NCI-H2227 (cell line): ENCODE results near the gene HNRNPA3.
A peak's percentile ranks its signal among the peaks of the same experiment; 100 is the strongest.
"Not testable (repeated sequence)": the region's sequence is repeated elsewhere in the genome, so short reads cannot be mapped to it uniquely, and the experiment has no call there.

Source experiments
- DNase-seq: peaks from one replicate; lab custom pipeline; 2025; ENCODE audit not compliant: unreplicated experiment; lab: John Stamatoyannopoulos, UW

HNRNPA3 gene

GRCh38 chr2:177232098-177232704 lies 19.6 kb downstream of the HNRNPA3 start:
- no peak for DNase-seq

DNA sequence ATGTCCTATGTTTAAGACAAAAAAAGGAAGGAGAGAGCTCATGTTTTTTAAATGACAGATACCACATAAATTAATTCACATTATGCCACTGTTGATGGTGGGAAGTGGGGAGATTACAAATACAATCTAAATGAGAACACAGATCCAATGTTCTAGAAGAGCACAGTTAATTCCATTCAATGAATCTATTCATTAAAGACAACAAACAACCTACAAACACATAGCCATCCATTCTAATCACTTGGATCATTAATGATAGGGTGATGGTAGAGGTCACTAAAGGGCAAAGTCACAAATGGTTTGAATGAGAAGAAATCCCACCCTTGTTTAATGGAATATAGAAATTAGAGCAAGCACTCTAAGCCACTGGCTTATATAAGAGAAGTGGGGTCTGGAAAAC lies 21.7 kb downstream of the HNRNPA3 start:
- no peak for DNase-seq

GRCh38 chr2:177235855-177236437 lies 23.4 kb downstream of the HNRNPA3 start:
- DNase-seq, result peak; percentile 31

- no peak for DNase-seq
Measured at GRCh38 chr2:177237932-177238331, 25.3 kb downstream of the HNRNPA3 start.

GRCh38 chr2:177239053-177239452 lies 26.5 kb downstream of the HNRNPA3 start:
- DNase-seq, result no peak

DNA sequence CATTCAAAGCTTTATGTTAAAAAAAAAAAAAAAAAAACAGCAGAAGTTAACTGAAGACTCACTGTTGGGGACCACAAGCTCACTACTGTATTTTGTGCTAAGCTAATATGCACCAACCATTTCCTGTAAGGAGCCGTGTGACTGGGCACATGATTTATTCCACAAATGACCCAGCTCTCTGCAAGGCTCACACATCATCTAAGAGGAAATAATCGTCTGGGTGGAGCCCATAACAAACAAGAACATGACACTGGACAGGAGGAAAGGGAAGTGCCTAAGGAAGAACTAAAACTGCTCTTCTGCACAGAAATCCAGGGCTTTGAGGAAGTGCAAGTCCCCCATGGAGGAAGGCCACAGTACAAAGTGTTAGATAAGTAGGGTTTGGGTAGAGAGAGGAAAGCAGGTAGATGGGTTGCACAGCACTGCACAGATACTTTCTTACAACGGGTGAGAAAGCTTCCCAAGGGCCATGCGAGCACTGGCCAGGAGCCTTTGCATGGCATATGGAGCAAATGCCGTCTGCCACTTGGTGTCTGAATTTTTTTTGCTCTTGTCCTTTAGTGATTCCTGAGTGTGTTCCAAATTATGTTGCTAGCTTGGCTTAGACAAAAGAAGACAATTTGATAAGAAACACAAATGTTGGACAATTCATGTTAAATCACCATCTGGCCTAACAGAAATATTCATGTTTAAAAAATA lies 27.5 kb downstream of the HNRNPA3 start:
- peak; percentile 76 for DNase-seq

DNA sequence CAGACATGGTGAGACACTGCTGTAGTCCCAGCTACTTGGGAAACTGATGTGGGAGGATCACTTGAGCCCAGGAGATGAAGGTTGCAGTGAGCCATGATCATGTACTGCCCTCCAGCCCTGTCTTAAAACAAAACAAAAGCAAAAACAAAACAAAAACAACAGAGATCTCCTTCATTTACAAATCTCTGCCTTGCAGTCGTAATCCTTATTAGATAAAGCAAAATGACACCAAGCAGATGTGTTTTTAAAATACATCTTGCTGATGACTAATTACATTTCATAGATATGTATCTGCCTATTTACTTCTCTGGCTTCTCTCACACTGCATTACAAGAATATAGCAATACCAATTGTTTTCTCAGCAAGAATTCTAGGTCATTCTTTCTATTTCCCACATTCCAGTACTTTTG lies 29.1 kb downstream of the HNRNPA3 start:
- DNase-seq, result no peak

- peak; percentile 36 for DNase-seq
Measured at GRCh38 chr2:177242121-177242987, 29.8 kb downstream of the HNRNPA3 start.

GRCh38 chr2:177243073-177243472 lies 30.5 kb downstream of the HNRNPA3 start:
- DNase-seq, result no peak

DNA sequence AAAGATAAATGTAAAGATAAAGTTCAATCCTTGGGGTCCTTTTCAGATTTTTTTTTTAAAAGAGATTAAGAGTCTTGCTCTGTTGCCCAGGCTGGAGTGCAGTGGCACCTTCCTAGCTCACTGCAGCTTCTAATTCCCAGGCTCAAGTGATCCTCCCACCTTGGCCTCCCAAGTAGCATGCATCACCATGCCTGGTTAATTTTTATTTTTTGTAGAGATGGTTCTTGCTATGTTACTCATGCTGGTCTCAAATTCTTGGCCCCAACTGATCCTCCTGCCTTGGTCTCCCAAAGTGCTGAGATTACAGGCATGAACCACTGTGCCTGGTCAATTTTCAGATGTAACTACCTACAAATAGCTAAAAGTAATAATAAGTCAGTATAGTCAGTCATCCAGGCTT lies 30.9 kb downstream of the HNRNPA3 start:
- no peak for DNase-seq

DNA sequence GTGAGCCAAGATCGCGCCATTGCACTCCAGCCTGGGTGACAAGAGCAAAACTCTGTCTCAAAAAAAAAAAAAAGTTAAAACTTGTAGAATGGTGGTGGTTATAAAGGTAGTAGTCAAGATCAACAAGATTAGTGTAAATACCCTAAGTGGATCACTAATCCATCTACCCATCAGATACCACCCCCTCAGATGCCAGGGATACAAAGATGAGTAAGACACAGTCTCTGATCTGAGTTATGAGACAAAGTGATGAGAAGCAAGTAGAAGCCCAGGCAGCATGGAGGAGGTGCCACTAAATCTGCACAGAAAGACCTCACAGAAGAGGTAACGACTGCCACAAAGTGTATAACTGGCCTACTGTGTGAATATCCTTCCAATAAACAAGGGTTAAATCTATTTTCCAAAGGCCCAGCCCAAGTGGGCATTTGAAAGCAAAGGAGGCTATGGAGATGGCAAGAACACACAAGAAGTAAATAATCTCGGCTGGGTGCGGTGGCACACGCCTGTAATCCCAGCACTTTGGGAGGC lies 31.7 kb downstream of the HNRNPA3 start:
- no peak for DNase-seq

DNA sequence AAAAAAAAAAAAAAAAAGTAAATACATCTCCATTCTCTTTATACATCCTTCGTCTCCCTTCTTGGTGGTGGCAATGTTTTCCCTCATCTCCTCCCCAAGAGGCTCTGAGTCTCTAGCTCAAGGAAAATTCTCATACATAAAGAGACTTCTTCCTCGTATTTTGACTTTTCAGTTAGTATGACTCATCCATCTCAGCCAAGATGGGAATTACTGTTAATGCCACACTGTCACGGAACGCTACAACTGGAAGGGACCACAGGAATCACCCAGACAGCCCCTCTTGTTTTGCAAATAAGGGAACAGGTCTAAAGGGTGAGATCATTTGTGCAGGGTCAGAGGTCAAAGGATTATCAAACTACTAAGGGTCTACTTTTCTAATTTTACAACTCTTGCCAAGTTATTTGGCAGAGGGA lies 32.4 kb downstream of the HNRNPA3 start:
- no peak for DNase-seq

- no peak for DNase-seq
Measured at GRCh38 chr2:177246000-177246399, 33.4 kb downstream of the HNRNPA3 start.

DNA sequence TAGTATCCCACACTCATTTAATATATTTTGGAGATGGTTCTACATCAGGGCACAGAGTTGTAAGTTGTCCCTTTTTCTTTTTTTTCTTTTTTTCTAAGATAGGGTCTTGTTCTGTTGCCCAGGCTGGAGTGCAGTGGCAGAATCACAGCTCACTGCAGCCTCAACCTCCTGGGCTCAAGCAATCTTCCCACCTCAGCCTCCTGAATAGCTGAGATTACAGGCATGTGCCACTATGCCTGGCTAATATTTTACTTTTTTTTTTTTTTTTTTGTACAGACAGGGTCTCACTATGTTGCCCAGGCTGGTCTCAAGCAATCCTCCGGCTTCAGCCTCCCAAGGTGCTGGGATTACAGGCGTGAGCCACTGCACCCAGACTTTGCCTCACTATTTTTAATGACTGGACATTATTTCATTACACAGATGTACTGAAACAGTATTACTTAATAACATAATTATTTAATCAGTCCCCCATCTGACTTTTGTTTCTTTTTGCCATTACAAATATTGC lies 34.0 kb downstream of the HNRNPA3 start:
- not testable (repeated sequence) for DNase-seq

DNA sequence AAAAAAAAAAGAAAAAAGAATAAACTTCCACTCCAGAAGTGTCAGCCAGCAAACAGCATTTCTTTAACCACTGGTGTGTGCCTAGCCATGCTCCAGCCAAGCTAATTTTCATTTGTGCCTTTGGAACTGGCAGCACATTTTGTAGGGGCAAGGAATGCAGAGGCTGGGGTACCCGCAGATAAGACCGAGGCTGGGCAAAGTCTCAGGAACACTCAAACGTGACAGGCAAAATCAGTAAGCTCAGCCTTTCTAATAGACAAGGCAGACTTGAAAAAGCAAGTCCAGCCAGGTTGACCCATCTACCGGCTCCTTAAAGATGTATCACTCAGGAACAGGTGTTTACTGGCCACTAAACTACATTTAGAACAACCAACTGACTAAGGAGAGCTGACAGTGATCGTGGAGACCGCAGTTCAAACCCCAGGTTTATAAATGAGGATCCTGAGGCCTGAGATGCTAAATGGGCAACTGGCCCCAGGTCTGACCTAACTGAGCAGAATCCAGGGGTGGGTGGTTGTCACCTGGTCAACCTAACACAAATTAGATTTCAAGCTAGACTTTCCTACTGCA lies 35.2 kb downstream of the HNRNPA3 start:
- DNase-seq, result no peak

GRCh38 chr2:177249038-177249437 lies 36.4 kb downstream of the HNRNPA3 start:
- DNase-seq, result no peak

DNA sequence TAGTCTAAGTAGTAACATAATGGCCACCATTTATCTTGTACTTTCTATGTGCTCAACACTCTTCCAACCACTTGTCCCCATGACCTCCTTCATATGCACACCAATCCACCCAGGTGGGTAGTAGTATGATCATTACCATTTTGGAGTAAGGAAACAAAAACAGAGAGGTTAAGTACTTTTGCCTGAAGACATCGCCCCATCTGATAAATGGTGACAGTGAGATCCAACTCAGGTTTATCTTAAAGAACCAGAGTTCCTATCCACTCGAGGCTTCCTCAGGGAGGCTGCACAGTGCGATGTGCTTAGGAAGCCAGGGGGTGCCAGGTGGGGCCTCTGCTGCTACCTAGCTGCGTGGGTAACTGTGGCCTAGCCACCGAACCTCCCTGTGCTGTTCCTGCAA lies 37.9 kb downstream of the HNRNPA3 start:
- peak; percentile 17 for DNase-seq

DNA sequence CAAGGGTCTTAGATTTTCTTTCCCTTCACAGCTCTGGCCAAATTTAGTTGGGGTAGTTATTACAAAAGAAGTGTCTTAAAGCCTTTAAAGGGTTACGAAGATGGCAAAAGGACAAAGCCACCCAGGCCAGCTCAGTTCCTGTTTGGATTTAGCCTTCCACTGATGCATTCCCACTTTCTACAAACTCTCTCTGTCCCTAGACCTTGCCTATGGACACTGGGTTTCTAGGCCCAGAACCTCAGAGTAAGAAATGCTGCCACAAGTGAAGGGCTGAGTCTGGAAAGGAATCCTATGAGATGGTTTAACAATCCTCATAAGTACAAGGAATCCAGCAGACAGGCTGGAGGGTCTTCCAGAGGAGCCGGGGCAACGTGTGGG lies 38.6 kb downstream of the HNRNPA3 start:
- no peak for DNase-seq

- DNase-seq, result no peak
Measured at GRCh38 chr2:177252808-177253531, 40.4 kb downstream of the HNRNPA3 start.

- DNase-seq, result no peak
Measured at GRCh38 chr2:177253704-177254103, 41.1 kb downstream of the HNRNPA3 start.
